ENCODE data around the gene KDM8.
"Not testable (repeated sequence)": the region's sequence is repeated elsewhere in the genome, so short reads cannot be mapped to it uniquely, and the experiment has no call there.

KDM8 gene

DNA sequence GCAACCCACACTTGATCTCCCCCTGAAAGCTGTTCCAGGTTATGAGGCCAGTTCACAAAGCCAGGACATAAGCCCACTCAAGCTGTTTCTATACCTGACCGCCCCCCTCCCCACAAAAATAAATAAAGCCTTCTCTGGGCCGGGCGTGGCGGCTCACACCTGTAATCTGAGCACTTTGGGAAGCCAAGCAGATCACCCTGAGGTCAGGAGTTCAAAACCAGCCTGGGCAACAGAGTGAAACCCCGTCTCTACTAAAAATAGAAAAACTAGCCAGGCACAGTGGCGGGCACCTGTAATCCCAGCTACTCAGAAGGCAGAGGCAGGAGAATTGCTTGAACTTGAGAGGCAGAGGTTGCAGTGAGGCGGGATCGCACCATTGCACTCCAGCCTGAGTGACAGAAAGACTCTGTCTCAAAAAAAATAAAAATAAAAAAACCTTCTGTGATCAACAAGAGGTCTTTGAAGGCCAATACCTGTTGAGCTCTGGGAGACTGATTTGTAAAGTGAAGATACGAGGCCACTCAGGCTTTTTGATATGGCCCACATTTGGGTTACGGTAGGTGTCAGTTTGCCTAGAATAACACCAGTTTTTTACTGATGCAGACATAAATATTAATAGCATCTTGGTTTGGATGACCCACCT lies 2.2 kb downstream of the KDM8 start:
- Histone ChIP-seq H3K9me3 (replicated peaks; ENCODE audit: low read length) (no peaks in the 10 kb centered on the region), H3K4me1 (ENCODE audit: control insufficient read depth, insufficient read depth, low read length) (peaks cover 11% of the 10 kb centered on the region), H3K36me3 (ENCODE audit: insufficient read depth, low read length) (no peaks in the 10 kb centered on the region), H3K4me3 (ENCODE audit: low read length) (no peak overlapping the region), H3K27me3 (ENCODE audit: control insufficient read depth, insufficient read depth, low read length) (no peaks in the 10 kb centered on the region), H3K4me2 (ENCODE audit: low read length) (no peak overlapping the region), H3K9ac (ENCODE audit: low read depth, low read length) (no peak overlapping the region)

GRCh38 chr16:27207121-27207520 lies 3.8 kb downstream of the KDM8 start:
- not testable (repeated sequence) for H3K9ac ChIP-seq (ENCODE audit: low read depth, low read length); H3K36me3 ChIP-seq (ENCODE audit: insufficient read depth, low read length); H3K27me3 ChIP-seq (ENCODE audit: control insufficient read depth, insufficient read depth, low read length); H3K4me2 ChIP-seq (ENCODE audit: low read length); H3K9me3 ChIP-seq (replicated peaks; ENCODE audit: low read length); H3K4me3 ChIP-seq (ENCODE audit: low read length)
- peaks cover 11% of the 10 kb centered on the region for H3K4me1 ChIP-seq (ENCODE audit: control insufficient read depth, insufficient read depth, low read length)

- Histone ChIP-seq H3K4me2 (ENCODE audit: low read length) (no peak overlapping the region), H3K4me3 (ENCODE audit: low read length) (no peak overlapping the region), H3K9me3 (replicated peaks; ENCODE audit: low read length) (no peaks in the 10 kb centered on the region), H3K4me1 (ENCODE audit: control insufficient read depth, insufficient read depth, low read length) (peaks cover 7% of the 10 kb centered on the region), H3K27me3 (ENCODE audit: control insufficient read depth, insufficient read depth, low read length) (no peaks in the 10 kb centered on the region), H3K36me3 (ENCODE audit: insufficient read depth, low read length) (no peaks in the 10 kb centered on the region), H3K9ac (ENCODE audit: low read depth, low read length) (no peak overlapping the region)
These were observed 4.9 kb downstream of the KDM8 start for GRCh38 chr16:27208081-27208680.

- Histone ChIP-seq H3K9me3 (replicated peaks; ENCODE audit: low read length) (no peaks in the 10 kb centered on the region), H3K9ac (ENCODE audit: low read depth, low read length) (no peak overlapping the region), H3K27me3 (ENCODE audit: control insufficient read depth, insufficient read depth, low read length) (no peaks in the 10 kb centered on the region), H3K4me2 (ENCODE audit: low read length) (no peak overlapping the region), H3K4me1 (ENCODE audit: control insufficient read depth, insufficient read depth, low read length) (peaks cover 7% of the 10 kb centered on the region), H3K36me3 (ENCODE audit: insufficient read depth, low read length) (no peaks in the 10 kb centered on the region), H3K4me3 (ENCODE audit: low read length) (no peak overlapping the region)
These were observed 5.5 kb downstream of the KDM8 start for GRCh38 chr16:27208796-27209195.

- H3K36me3 ChIP-seq (ENCODE audit: insufficient read depth, low read length) = no peaks in the 10 kb centered on the region
- H3K27me3 ChIP-seq (ENCODE audit: control insufficient read depth, insufficient read depth, low read length) = no peaks in the 10 kb centered on the region
- H3K9ac ChIP-seq (ENCODE audit: low read depth, low read length) = no peak overlapping the region
- no peaks in the 10 kb centered on the region for H3K9me3 ChIP-seq (replicated peaks; ENCODE audit: low read length)
- peaks cover 1% of the 10 kb centered on the region for H3K4me1 ChIP-seq (ENCODE audit: control insufficient read depth, insufficient read depth, low read length)
- H3K4me3 ChIP-seq (ENCODE audit: low read length) = no peak overlapping the region
- no peak overlapping the region for H3K4me2 ChIP-seq (ENCODE audit: low read length)
These were observed 6.3 kb downstream of the KDM8 start for GRCh38 chr16:27209591-27209990.

GRCh38 chr16:27210174-27210573 lies 6.8 kb downstream of the KDM8 start:
- Histone ChIP-seq H3K4me1 (ENCODE audit: control insufficient read depth, insufficient read depth, low read length) (no peaks in the 10 kb centered on the region), H3K9ac (ENCODE audit: low read depth, low read length) (no peak overlapping the region), H3K4me2 (ENCODE audit: low read length) (no peak overlapping the region), H3K9me3 (replicated peaks; ENCODE audit: low read length) (no peaks in the 10 kb centered on the region), H3K27me3 (ENCODE audit: control insufficient read depth, insufficient read depth, low read length) (no peaks in the 10 kb centered on the region), H3K4me3 (ENCODE audit: low read length) (no peak overlapping the region), H3K36me3 (ENCODE audit: insufficient read depth, low read length) (no peaks in the 10 kb centered on the region)

- no peak overlapping the region for H3K4me3 ChIP-seq (ENCODE audit: low read length)
- no peaks in the 10 kb centered on the region for H3K27me3 ChIP-seq (ENCODE audit: control insufficient read depth, insufficient read depth, low read length)
- no peaks in the 10 kb centered on the region for H3K36me3 ChIP-seq (ENCODE audit: insufficient read depth, low read length)
- no peaks in the 10 kb centered on the region for H3K4me1 ChIP-seq (ENCODE audit: control insufficient read depth, insufficient read depth, low read length)
- H3K4me2 ChIP-seq (ENCODE audit: low read length) = no peak overlapping the region
- H3K9me3 ChIP-seq (replicated peaks; ENCODE audit: low read length) = no peaks in the 10 kb centered on the region
- no peak overlapping the region for H3K9ac ChIP-seq (ENCODE audit: low read depth, low read length)
These were observed 7.7 kb downstream of the KDM8 start for GRCh38 chr16:27211026-27211425.

DNA sequence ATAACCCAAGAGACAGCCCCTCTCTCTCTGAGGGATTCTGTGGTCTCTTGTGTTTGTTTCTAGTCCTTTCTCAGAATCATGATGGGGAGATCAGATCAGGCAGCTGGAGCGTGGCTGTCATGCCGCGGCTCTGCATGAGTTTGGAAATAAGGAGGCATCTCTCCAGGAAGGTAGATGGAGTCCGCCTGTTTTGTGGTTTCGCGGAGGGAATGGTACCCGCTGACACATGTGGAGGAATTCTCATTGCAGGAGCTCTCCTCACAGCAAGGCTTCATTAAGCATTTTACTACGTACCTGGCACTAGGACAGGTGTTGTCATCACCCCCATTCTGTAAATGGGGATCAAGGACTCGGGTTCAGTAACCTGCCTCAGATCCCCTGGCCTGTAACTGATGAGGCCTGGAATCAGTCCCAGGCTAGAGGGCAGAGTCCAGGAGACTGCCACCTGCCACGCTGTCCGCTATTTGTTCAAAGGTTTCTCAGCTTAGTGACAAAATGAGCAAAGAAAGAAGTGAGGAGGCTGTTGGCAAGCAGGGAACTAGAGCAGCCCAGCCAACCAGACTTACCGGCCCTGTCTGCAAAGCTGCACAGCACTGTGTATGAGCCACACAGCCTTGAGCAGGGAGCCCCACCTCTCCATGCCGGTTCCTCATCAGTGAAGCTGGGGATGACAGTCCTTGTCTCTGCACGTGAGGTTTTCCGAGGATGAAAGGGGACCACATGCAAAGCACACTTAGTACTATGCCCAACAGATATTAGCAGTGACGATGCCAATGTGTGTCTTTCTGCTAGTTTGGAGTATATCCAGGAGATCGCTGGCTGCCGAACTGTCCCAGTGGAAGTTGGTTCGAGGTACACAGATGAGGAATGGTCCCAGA lies 11.0 kb downstream of the KDM8 start:
- Histone ChIP-seq H3K9me3 (replicated peaks; ENCODE audit: low read length) (no peaks in the 10 kb centered on the region), H3K4me3 (ENCODE audit: low read length) (no peak overlapping the region), H3K4me1 (ENCODE audit: control insufficient read depth, insufficient read depth, low read length) (peaks cover 12% of the 10 kb centered on the region), H3K36me3 (ENCODE audit: insufficient read depth, low read length) (no peaks in the 10 kb centered on the region), H3K27me3 (ENCODE audit: control insufficient read depth, insufficient read depth, low read length) (no peaks in the 10 kb centered on the region), H3K4me2 (ENCODE audit: low read length) (no peak overlapping the region), H3K9ac (ENCODE audit: low read depth, low read length) (no peak overlapping the region)

GRCh38 chr16:27215660-27216059 lies 12.3 kb downstream of the KDM8 start:
- H3K4me1 ChIP-seq (ENCODE audit: control insufficient read depth, insufficient read depth, low read length) = peaks cover 12% of the 10 kb centered on the region
- H3K36me3 ChIP-seq (ENCODE audit: insufficient read depth, low read length) = no peaks in the 10 kb centered on the region
- no peak overlapping the region for H3K4me2 ChIP-seq (ENCODE audit: low read length)
- H3K9ac ChIP-seq (ENCODE audit: low read depth, low read length) = no peak overlapping the region
- no peak overlapping the region for H3K4me3 ChIP-seq (ENCODE audit: low read length)
- no peaks in the 10 kb centered on the region for H3K27me3 ChIP-seq (ENCODE audit: control insufficient read depth, insufficient read depth, low read length)
- no peaks in the 10 kb centered on the region for H3K9me3 ChIP-seq (replicated peaks; ENCODE audit: low read length)

- Histone ChIP-seq H3K27me3 (ENCODE audit: control insufficient read depth, insufficient read depth, low read length) (no peaks in the 10 kb centered on the region), H3K4me2 (ENCODE audit: low read length) (no peak overlapping the region), H3K4me3 (ENCODE audit: low read length) (no peak overlapping the region), H3K36me3 (ENCODE audit: insufficient read depth, low read length) (no peaks in the 10 kb centered on the region), H3K4me1 (ENCODE audit: control insufficient read depth, insufficient read depth, low read length) (peaks cover 12% of the 10 kb centered on the region), H3K9me3 (replicated peaks; ENCODE audit: low read length) (no peaks in the 10 kb centered on the region), H3K9ac (ENCODE audit: low read depth, low read length) (peak overlapping the region; percentile 10)
These were observed 13.1 kb downstream of the KDM8 start for GRCh38 chr16:27216297-27216885.

GRCh38 chr16:27217256-27217655 lies 13.9 kb downstream of the KDM8 start:
- Histone ChIP-seq H3K36me3 (ENCODE audit: insufficient read depth, low read length) (no peaks in the 10 kb centered on the region), H3K4me3 (ENCODE audit: low read length) (peak overlapping the region; percentile 40), H3K4me2 (ENCODE audit: low read length) (peak overlapping the region; percentile 69), H3K9me3 (replicated peaks; ENCODE audit: low read length) (no peaks in the 10 kb centered on the region), H3K27me3 (ENCODE audit: control insufficient read depth, insufficient read depth, low read length) (no peaks in the 10 kb centered on the region), H3K4me1 (ENCODE audit: control insufficient read depth, insufficient read depth, low read length) (peaks cover 20% of the 10 kb centered on the region), H3K9ac (ENCODE audit: low read depth, low read length) (peak overlapping the region; percentile 53)

Measured in skeletal muscle satellite cell (primary cell).